GM19463 (cell line): ENCODE results near the gene ABLIM1.

ENCODE experiments used
- ATAC-seq: cut with Tn5 transposase; IDR thresholded peaks from one replicate; pipeline ENCODE4 v1.9.1; 2021; ENCODE audit warnings: mild to moderate bottlenecking, moderate library complexity; ENCODE audit not compliant: unreplicated experiment

Gene ABLIM1

GRCh38 chr10:114548662-114549061 lies 109.4 kb downstream of the ABLIM1 start:
- no peak for ATAC-seq

- no peak for ATAC-seq
Measured at GRCh38 chr10:114547514-114547913, 110.6 kb downstream of the ABLIM1 start.

GRCh38 chr10:114547056-114547455 lies 111.0 kb downstream of the ABLIM1 start:
- no peak for ATAC-seq

DNA sequence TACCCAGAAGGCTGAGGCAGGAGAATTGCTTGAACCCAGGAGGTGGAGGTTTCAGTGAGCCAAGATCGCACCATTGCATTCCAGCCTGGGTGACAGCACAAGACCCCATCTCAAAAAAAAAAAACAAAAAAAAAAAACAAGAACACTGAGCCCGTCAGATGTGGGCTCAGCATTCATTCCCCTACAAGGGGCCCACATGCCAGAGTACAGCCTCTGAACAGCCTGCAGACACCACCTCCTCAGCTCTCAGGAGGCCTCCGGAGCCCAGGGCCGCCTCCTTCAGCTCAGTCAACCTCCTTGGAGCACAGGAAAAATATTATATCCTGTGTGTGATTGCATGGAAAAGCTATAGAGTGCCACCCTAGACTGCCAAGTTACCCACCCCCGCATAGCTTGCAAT lies 112.3 kb downstream of the ABLIM1 start:
- no peak for ATAC-seq

DNA sequence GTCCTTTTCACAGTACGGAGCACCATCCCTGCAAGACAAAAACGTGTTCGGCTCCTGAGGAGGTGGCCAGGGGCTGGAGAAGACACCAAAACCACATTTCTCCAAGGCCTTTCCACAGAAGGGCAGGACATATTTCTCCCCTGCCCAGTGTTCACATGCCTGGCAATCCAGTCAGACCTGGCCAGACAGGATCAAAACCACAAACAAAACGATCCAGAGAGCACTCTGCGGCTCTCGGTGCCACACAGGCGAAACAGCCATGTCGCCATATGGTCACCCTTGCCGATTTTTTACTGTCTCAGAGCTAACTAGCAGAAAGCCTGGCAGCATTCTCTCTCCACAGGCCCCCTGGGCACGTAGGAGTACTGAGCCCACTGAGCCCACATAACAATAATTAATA lies 113.0 kb downstream of the ABLIM1 start:
- ATAC-seq, result no peak

DNA sequence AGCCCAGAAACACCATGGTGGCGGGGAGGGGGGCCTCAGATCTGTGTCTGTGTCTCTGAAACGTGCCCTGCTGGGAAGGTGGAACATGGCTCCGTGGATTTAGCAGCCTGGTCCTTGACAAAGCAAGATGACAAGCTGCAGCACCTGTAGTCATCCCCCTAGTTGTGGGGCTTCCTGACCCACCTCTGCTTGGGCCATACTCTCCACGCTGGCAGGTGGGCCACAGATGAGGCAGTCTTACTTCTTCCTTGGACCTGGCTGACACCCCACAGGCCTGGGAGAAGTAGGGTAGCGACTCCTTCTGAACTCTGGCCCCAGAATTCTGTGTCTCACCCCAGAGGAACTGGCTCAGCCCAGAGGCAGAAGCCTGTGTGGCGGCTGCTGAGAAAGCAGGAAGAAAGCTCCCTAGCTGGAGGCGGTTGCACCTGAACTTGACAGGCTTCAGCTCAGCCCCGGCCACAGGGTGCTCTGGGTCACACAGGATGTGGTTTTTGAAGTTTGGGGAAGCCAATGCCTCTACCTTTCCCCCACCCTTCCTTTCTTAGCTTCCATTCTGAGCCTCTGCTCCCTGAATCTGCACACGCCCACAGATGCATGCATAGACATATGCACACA lies 113.9 kb downstream of the ABLIM1 start:
- peak; percentile 90 for ATAC-seq

DNA sequence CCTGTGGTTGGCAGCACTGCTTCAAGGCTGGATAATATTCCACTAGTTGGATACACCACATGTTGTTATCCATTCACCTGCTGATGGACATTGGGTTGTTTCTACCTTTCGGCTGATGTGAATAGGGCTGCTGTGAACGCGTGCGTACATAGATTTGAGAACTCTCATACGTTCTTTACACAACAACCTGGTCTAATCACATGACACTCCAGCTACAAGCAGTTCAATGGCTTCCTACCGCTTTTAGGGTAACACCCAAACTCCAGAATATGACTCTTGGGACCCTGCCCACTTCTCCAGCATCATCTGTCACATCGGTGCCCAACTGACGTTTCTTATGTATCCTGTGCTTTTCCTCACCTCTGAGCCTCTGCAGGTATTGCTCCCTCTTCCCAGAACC lies 114.6 kb downstream of the ABLIM1 start:
- ATAC-seq, result no peak

GRCh38 chr10:114542373-114542772 lies 115.7 kb downstream of the ABLIM1 start:
- no peak for ATAC-seq

DNA sequence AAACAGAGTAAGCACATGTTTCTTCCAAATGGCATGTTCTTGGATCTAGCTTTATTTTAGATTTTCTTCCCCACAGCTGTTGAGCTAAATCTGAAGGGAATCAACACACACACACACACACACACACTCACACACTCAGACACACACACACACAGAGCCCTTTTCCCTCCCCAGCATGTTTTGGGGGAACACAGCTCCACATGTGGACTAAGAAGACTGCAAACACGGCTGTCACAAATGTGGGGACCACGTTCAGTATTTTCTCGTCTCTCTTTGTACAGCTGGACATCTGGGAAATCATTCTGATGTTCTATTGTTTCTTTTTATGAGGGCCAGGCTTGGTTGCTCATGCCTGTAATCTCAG lies 116.3 kb downstream of the ABLIM1 start:
- no peak for ATAC-seq

DNA sequence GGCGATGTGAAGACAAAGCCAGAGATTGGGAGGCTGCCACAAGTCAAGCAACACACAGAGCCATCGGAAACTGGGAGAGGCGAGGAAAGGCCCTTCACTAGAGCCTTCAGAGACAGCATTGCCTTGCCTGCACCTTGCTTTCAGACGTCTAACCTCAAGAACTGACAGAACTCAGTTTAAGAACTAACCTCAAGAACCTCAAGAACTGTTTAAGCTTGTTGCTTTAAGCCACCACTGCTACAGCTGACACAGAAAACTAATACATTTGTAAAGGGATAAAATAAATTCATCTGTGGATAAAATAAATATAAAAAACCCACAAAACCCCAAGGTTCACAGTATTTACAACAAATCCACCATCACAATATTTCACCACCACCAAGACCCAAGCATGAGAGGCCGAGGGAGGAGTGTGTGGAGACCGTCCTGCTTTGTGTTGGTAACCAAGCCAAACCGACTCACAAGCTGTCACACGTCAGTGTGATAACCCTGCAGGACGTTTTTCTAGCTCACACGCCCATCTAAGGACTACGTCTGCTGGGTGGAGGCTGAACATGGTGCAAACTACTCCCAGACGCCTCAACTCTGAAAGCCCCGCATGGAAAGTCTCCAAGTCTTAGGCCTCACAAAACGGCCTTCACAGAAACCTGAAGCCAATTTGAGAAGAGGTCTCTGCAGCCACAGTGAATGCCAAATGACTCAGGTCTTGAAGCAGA lies 116.8 kb downstream of the ABLIM1 start:
- no peak for ATAC-seq

- no peak for ATAC-seq
Measured at GRCh38 chr10:114540236-114540635, 117.8 kb downstream of the ABLIM1 start.

DNA sequence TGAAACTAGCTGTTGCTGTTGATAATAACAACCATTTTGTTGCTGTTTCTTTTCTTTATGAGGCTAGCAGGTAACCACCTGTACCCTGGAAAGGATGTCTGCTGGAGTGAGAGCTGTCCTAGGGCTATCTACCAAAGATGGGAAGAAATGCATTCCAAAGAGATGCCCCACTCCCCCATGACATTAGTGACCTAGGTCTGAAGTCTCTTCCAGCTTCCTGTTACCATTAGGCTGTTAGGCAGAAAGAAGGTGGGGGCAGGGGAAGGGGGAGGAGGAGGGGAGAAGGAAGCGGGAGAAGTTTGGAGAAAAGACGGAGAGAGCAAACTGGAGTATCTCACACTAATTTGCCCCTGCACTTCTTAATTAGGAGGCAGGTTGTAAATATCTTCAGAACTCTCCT lies 118.5 kb downstream of the ABLIM1 start:
- ATAC-seq, result no peak

GRCh38 chr10:114538181-114538906 lies 119.7 kb downstream of the ABLIM1 start:
- peak; percentile 41 for ATAC-seq

DNA sequence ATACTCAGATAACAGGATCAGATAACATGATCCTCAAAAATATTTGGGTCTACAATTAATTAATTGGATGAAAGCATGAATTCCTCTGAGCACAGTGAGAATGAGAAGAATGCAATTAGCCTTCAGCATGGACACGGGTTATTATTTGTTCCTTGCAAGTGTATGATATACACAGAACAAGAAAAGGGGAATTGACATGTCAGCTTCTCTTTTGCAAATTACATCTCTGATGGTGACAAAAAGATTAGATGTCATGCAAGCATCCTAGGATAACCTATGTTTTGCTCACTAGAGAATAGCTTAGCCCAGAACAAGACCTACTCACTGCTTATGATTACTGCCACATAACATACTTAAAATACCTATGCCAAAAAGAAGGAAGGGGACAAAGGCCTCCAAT lies 120.3 kb downstream of the ABLIM1 start:
- ATAC-seq, result no peak

DNA sequence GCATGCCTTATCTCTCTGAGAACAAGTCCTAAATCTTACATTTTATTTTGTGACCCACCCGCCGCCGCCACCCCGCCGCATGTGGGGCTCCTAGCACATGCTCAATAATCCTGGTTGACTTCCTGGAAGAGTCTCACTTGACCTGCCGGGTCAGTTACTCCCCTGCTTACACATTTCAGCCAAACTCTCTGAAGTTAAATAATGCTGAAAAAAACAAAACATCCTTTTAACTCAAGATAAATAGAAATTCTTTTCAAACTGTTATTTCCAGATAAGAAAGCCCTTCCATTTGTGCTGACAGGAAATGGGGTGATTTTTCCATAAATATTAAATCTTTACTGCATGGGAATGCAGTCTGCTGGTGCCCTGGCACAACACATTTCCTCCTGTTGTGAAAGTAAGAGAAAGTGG lies 123.5 kb downstream of the ABLIM1 start:
- ATAC-seq, result no peak

- ATAC-seq, result no peak
Measured at GRCh38 chr10:114532226-114532625, 125.8 kb downstream of the ABLIM1 start.

DNA sequence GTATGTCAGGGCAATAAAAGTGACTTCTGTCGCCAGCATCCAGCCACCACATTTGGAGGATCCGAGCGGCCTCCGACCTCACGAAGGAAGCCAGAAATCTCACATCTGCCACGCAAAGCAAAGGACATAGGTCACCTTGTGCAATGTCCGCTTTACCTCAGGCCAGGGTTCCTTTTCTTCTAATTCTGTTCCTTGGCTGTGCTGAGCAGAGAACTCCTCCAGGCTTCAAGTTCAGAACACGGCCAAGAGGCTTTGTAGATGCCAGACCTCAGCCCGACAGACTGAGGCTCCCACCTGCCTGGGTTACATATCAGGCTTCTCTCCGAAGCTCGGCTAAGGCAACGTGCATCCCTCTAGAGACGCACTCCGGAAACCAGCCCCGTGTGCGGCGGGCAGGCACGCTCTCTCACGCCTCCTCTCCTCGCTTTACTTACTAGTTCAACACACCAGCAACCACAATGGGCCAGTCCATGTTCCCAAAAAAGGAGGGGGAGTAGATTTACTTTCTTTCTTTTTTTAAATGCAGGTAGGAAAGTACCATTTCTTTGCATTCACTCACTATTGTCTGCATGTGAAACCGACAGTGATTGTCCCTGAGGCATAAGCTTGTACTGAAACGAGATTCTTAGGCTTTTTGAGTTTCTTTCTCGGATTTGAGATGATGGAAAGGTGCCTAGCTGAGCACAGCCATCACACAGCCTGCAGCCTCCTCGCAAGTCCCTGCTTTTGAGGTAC lies 131.4 kb downstream of the ABLIM1 start:
- ATAC-seq, result peak; percentile 94

DNA sequence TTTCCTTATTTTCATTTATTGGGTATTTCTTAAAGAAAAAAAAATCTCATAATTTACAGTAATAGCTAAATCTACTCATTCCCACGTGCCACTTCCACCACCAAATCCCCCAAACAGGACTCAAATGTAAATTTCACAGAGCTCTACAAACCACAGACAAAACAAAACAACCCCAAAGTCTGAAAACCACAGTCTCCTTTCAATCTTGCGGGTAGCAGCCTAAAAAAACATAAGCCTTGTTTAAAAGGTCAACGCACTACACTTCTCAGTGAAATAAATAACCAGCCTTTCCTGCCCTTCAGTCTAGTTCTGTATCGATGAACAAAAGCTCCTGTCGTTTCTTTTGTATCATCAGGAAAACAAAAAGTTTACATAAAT lies 132.0 kb downstream of the ABLIM1 start:
- ATAC-seq, result peak; percentile 34

DNA sequence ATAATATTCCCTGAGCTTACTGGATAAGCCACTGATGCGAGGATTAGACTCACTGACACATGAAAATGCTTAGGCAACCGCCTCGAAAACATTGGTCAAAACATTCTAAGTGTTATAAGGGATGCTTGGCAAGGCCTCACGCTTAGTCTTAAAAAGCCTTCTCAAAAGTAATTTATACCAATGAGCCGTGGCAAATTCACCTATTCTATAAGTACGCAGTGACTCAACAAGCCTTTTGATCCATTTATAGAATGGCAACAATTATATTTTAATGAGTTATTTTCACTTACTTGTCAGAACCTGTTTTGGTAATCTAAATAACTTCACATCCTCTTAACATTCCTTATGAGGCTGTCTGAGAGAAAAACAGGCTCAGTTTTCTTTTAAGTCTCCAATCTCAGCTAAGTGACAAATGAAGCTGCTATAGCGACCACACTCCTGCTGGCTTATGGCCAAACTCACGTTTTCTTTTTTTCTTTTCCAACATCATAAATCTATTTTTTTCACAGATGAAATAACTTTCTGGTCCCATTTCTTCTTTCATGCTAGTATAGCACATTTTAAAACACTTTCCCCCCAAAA lies 132.6 kb downstream of the ABLIM1 start:
- ATAC-seq, result no peak

GRCh38 chr10:114523876-114524275 lies 134.2 kb downstream of the ABLIM1 start:
- no peak for ATAC-seq

DNA sequence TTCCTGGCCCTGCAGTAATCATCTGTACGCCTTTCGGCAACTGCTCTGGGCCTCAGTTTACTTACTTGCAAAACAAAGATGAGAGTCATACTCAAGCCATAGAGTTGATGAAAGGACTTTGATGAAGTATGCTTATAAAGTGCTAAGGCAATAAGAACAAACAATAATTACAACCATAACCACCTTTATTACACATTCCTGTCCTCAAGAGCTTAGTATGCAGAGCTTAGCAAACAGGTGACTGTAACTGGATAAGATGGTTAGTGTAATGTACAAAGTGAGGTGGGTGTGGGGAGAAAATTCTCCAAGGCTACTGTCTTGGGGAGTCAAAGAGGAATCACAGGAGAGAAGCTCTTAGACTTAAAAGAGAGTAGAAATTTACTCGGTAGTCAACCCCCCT lies 136.8 kb downstream of the ABLIM1 start:
- ATAC-seq, result no peak
